Gastrocnemius medialis (tissue), 4 donors: ENCODE measurements around the gene ZSWIM1. TPM values are rescaled to one million over a fixed set of nuclear protein-coding genes. Genes with fewer than 3 reads are reported as not detected.

Experiments
- ATAC-seq, 2 donors: fragments of 150-250 bp; one replicate each; pipeline ENCODE4 v1.9.1; 2016
- DNase-seq, 2 donors: peaks; one replicate each; pipeline ENCODE4 v3.0.0-alpha.2; 2019
- H3K27ac ChIP-seq, 4 donors: fragments of 200-600 bp; sonication (generic); 1 replicate in 1 of 4; 2 replicates in 3 of 4; pipeline ENCODE4 v1.5.1; 2016 to 2018; ENCODE audit warnings: mild to moderate bottlenecking in 2 of 4, moderate library complexity in 1 of 4
- H3K27me3 ChIP-seq, 3 donors: fragments of 200-600 bp; sonication (generic) in 2 of 3; 1 replicate in 1 of 3; 2 replicates in 2 of 3; pipeline versions ENCODE4 v1.5.1 to v1.6.0; 2016 to 2019; ENCODE audit warnings: mild to moderate bottlenecking in 1 of 3, moderate library complexity in 1 of 3
- H3K36me3 ChIP-seq, 2 donors: fragments of 200-600 bp; sonication (generic) in 1 of 2; one replicate each; pipeline ENCODE4 v1.5.1; 2017 to 2018
- H3K4me1 ChIP-seq, 2 donors: fragments of 200-600 bp; sonication (generic) in 1 of 2; one replicate each; pipeline ENCODE4 v1.5.1; 2016 to 2017; ENCODE audit warnings: mild to moderate bottlenecking in 2 of 2
- H3K4me3 ChIP-seq, 4 donors: fragments of 200-600 bp; sonication (generic) in 3 of 4; 1 replicate in 1 of 4; 2 replicates in 3 of 4; pipeline ENCODE4 v1.5.1; 2016 to 2019; ENCODE audit warnings: mild to moderate bottlenecking in 2 of 4
- H3K9me3 ChIP-seq, 3 donors: fragments of 200-600 bp; sonication (generic) in 2 of 3; 1 replicate in 1 of 3; 2 replicates in 2 of 3; pipeline ENCODE4 v1.5.1; 2016 to 2019
- CTCF ChIP-seq, 5 experiments: fragments of 450-650 bp in 3 of 5; fragments of 200-600 bp in 2 of 5; sonication (generic) in 2 of 5; IDR thresholded peaks in 4 of 5; conservative IDR thresholded peaks in 1 of 5; 1 replicate in 4 of 5; 2 replicates in 1 of 5; pipeline ENCODE4 v1.5.1; 2016 to 2019; ENCODE audit warnings: antibody characterized with exemption in 5 of 5, mild to moderate bottlenecking in 3 of 5, moderate library complexity in 3 of 5
- POLR2A ChIP-seq, 2 donors: fragments of 450-650 bp; IDR thresholded peaks; one replicate each; pipeline ENCODE4 v1.6.1; 2017; ENCODE audit warnings: antibody characterized with exemption in 2 of 2, mild to moderate bottlenecking in 2 of 2, moderate library complexity in 2 of 2
- in situ Hi-C, 4 donors: fragments of 200-750 bp; cut with MboI; loops; one replicate each; pipeline versions ENCODE4 v1.15.0 to v1.8.0; 2017; ENCODE audit warnings: low sequenced_read_pairs in 4 of 4
- intact Hi-C: fragments of 100-400 bp; cut with DNase I; formaldehyde crosslinking; loops from one replicate; pipeline ENCODE4 v1.15.1; 2023; ENCODE audit warnings: low total_unique reads
- total RNA-seq, 4 donors: library from RNA; depleted of rRNA; stranded (reverse); fragments of >200 nt; gene quantifications; one replicate each; pipeline versions ENCODE4 v1.1.0 to v1.2.3, GENCODE V29; 2016

Gene ZSWIM1
- total RNA-seq, 4 donors from 2014 or later = 5.7 to 8.5 (median 6.9) TPM

DNA sequence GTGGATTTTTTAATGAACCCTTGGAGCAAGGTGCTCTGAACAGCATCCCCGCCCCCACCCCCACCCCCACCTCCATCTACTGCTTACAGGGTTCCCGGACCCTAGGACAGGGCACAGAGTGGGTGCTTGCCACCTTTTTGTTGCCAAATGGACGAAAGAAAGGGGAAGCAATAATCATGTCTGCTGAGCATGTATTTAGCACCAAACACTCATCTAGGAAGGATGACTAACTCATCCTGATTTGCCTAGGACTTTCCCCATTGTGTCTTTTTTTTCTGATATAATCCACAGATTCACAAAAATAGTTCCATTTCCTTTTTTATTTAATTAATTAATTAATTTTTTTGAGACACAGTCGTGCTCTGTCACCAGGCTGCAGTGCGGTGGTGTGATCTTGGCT lies 32.1 kb downstream of the ZSWIM1 start:
- in situ Hi-C loops = no loop called here
- H3K36me3 ChIP-seq = no peaks in the 10 kb centered on the region
- H3K4me1 ChIP-seq = peaks cover 6 to 16% of the 10 kb centered on the region in 2 donors
- intact Hi-C loops = no loop called here
- DNase-seq (no peak), ATAC-seq (no peak)
- H3K9me3 ChIP-seq = no peaks in the 10 kb centered on the region
- H3K27me3 ChIP-seq = peaks cover 15 to 20% (median 19%) of the 10 kb centered on the region in 3 donors
- H3K4me3 ChIP-seq = no peak overlapping the region
- H3K27ac ChIP-seq = no peak overlapping the region
- TF ChIP-seq POLR2A (IDR thresholded peaks at IDR 0.05) = no peak
- no peak for TF ChIP-seq CTCF (IDR thresholded peaks at IDR 0.05 in 4 of 5, conservative IDR thresholded peaks at IDR 0.05 in 1 of 5)

DNA sequence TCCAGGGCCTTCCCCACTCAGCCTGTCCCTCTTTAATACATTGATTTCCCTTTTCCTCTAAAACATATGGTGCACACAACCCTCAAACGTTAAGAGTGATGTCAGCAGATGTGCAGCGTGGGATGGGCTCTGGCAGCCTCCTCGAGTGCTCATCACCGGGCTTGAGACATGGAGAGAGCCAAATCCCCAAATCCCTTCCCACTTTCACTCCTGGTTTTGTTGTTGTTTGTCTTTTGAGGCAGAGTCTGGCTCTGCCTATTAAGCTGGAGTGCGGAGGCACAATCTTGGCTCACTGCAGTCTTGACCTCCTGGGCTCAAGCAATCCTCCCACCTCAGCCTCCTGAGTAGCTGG lies 36.7 kb downstream of the ZSWIM1 start:
- in situ Hi-C loops = no loop called here

GRCh38 chr20:45918182-45918737 lies 37.2 kb downstream of the ZSWIM1 start:
- intact Hi-C loops (no loop called here), in situ Hi-C loops (no loop called here)
- DNase-seq (no peak), ATAC-seq (peak in 1 of 2 donors; percentile 45)
- H3K27me3 ChIP-seq = no peaks in the 10 kb centered on the region
- no peaks in the 10 kb centered on the region for H3K36me3 ChIP-seq
- TF ChIP-seq POLR2A (IDR thresholded peaks at IDR 0.05) = no peak
- no peak for TF ChIP-seq CTCF (IDR thresholded peaks at IDR 0.05 in 4 of 5, conservative IDR thresholded peaks at IDR 0.05 in 1 of 5)
- H3K9me3 ChIP-seq = no peaks in the 10 kb centered on the region
- peak overlapping the region; percentile 59 to 67 (median 64) for H3K27ac ChIP-seq
- H3K4me3 ChIP-seq = no peak overlapping the region
- peaks cover 0 to 16% of the 10 kb centered on the region in 2 donors for H3K4me1 ChIP-seq

More for the DNA sequence above, 36.7 kb downstream of the ZSWIM1 start:
- no peak for ATAC-seq
- Histone ChIP-seq H3K4me3 (no peak overlapping the region), H3K27ac (peak overlapping the region; percentile 59 to 67 (median 64)), H3K36me3 (no peaks in the 10 kb centered on the region), H3K27me3 (peaks cover 0 to 3% (median under 1%) of the 10 kb centered on the region in 3 donors), H3K4me1 (peaks cover 0 to 16% of the 10 kb centered on the region in 2 donors), H3K9me3 (no peaks in the 10 kb centered on the region)
- no peak for DNase-seq
- intact Hi-C loops = no loop called here
- TF ChIP-seq CTCF (IDR thresholded peaks at IDR 0.05 in 4 of 5, conservative IDR thresholded peaks at IDR 0.05 in 1 of 5) (no peak), POLR2A (IDR thresholded peaks at IDR 0.05) (no peak)

DNA sequence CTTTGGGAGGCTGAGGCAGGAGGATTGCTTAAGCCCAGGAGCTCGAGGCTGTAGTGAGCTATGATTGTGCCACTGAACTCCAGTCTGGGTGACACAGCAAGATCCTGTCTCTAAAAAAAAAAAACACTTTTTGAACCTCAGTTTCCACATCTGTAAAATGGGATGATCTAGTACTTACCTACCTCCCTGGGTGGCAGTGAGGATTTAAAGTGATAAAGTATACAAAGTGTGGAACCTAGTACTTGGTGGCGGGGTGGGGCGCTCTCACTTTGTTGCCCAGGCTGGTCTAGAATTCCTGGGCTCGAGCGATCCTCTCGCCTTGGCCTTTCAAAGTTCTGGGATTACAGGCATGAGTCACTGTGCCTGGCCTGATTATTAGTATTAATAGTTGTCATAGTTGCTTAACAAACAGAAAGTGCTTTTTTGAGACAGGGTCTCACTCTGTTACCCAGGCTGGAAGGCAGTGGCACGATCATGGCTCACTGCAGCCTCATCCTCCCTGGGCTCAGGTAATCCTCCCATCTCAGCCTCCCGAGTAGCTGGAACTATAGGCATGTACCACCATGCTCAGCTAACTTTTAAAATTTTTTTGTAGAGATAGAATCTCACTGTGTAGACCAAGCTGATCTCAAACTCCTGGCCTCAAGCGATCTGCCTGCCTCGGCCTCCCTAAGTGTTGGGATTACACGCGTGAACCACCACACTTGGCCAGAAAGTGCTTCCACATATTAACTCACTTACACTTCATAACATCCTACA lies 37.9 kb downstream of the ZSWIM1 start:
- in situ Hi-C loops = no loop called here
- Histone ChIP-seq H3K27me3 (no peaks in the 10 kb centered on the region), H3K4me1 (peaks cover 5 to 21% of the 10 kb centered on the region in 2 donors), H3K27ac (peak overlapping the region; percentile 59 to 67 (median 64)), H3K4me3 (no peak overlapping the region), H3K36me3 (no peaks in the 10 kb centered on the region), H3K9me3 (no peaks in the 10 kb centered on the region)
- intact Hi-C loops = no loop called here
- peak in 1 of 2 donors; percentile 8 for ATAC-seq
- TF ChIP-seq CTCF (IDR thresholded peaks at IDR 0.05 in 4 of 5, conservative IDR thresholded peaks at IDR 0.05 in 1 of 5) = no peak
- DNase-seq = no peak
